GM19023 (cell line): ENCODE measurements around the gene CBFB.
"Not testable (repeated sequence)": the region's sequence is repeated elsewhere in the genome, so short reads cannot be mapped to it uniquely, and the experiment has no call there.

ENCODE experiments used
- ATAC-seq: cut with Tn5 transposase; IDR thresholded peaks from one replicate; pipeline ENCODE4 v1.9.1; 2021; ENCODE audit warnings: mild to moderate bottlenecking, moderate library complexity; ENCODE audit not compliant: unreplicated experiment

The CBFB gene

GRCh38 chr16:67028696-67029253 is at the start of gene CBFB:
TSS of gene CBFB (plus strand) at chr16:67029149. CDS start at chr16:67029408, 259 bp downstream.
- ATAC-seq = peak; percentile 80

GRCh38 chr16:66983033-66983432 is 45.9 kb upstream of the CBFB start:
- no peak for ATAC-seq

DNA sequence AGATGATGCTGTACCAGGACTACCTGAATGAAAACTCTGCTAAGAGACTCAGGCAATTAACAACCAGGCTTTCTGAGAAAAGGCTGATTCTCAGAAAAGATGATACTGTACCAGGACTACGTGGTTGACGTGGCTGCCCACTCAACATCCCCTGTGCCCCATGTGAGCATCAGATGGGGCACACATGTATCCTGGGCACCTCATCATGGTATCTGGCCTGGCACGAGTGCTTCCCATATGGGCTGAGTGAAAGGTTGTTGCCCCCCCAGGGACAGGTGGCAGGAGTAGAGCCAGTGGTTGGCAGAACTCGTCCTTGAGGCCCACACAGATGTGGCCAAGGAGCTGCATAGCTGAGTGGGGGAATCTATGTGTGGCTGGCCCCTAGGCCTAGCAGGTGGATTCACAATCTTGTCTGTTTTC is 44.0 kb upstream of the CBFB start:
- no peak for ATAC-seq

- no peak for ATAC-seq
Observed at GRCh38 chr16:66986559-66986958, 42.4 kb upstream of the CBFB start.

DNA sequence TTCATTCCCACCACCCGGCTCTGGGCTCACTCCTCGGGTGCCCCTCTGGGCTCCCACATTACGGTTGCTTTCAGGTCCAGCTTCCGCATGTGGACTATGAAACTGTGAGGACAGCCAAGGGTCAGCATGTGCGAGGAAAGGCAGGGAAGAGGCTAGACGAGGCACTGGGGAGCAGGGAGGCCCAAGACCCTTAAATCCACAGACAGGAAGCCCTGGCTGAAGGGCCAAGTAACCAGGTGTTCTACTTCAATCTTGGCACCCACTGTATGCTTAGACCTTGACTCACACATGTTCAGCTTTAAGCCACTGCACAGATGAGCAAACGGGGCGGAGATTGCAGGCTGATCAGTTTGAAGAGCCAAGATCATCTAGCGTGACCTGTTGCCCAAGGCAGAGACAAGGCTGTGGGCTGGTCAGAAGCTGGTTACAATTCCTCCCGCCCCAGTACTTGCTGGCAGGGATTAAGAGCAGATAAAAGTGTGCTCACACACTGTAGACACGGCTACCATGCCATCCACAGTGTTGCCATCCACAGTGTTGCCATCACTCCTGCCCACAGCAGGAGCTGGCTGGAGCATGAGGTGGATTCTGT is 40.7 kb upstream of the CBFB start, which contains the start of gene CES4A:
Gene CES4A, plus strand, starts transcription at position 393 of the 592 bp plus-strand sequence. Its CDS starts 184 bp downstream, at position 577.
- ATAC-seq = no peak

GRCh38 chr16:66991545-66992077 is 37.3 kb upstream of the CBFB start:
- ATAC-seq = no peak

DNA sequence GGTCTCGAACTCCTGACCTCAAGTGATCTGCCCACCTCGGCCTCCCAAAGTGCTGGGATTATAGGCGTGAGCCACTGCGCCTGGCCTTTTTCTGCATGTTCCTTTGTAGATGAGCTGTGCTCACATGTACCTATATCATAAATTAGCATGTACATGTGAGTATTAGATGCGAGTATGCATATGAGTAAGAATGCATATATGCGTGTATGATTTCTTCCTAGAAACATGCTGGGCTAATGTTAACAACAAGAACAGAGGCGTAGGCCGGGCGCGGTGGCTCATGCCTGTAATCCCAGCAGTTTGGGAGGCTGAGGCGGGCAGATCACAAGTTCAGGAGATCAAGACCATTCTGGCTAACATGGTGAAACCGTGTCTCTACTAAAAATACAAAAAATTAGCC is 35.4 kb upstream of the CBFB start:
- ATAC-seq = not testable (repeated sequence)

GRCh38 chr16:66996324-66996982 is 32.5 kb upstream of the CBFB start:
- no peak for ATAC-seq

DNA sequence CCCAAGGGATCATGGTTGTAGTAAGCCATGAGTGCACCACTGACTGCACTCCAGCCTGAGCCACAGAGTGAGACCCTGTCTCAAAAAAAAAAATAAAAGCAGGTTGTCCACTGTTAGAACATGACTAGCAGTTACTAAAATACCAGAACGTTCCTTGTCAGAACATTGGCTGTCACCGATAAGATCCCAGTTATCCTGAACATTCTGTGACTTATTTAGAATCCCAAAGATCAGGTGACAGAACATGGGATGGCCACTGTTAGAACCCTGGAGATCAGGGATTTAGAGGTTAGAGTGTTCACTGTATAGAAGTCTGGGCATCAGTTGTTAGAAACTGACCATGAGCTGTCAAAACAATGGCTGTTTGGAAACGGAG is 32.0 kb upstream of the CBFB start:
- ATAC-seq = no peak

GRCh38 chr16:67000384-67001351 is 28.3 kb upstream of the CBFB start:
- no peak for ATAC-seq

DNA sequence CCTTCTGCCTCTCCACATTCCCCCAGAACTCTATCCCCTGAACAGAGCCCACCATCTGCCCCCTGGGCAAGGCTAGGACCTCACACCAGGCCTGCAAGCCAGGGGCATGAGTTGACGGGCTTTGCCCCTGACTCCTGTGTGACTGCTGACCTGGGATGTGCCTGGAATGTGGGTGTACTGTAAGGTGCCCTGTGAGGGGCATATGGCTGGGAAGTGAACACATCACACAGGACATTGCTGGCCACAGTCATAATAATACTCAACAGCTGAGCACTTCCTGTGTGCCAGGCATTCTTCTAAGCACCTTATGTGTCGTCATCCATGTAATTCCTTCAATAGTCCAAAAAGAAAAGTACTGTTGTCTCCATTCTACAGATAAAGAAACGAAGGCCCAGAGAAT is 27.2 kb upstream of the CBFB start:
- no peak for ATAC-seq

DNA sequence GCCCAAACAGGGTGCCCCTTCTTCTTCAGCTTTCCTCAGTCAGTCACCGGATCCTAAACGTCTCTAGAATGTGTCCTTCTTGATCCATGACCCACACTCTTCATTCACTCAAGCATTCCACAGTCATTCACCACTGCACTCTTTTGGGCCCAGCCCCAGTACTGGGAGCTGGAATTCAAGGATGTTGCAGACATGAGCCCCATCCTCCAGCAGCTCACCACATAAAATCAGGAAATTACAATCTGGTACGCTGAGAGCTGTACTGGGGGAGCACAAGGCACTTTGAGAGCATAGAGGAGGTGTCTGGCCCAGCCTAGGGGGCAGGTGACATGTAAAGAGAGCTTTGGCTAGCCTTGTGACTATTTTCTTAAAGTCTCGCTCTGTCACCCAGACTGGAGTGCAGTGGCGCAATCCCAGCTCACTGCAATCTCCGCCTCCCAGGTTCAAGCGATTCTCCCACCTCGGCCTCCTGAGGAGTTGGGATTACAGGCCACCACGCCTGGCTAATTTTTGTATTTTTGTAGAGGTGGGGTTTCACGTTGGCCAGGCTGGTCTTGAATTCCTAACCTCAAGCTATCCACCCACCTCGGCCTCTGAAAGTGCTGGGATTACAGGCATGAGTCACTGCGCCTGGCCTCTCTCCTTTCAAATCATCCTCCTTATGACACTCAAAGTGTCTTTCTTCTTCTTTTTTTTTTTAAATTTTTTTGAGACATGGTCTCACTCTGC is 21.9 kb upstream of the CBFB start:
- ATAC-seq = no peak

DNA sequence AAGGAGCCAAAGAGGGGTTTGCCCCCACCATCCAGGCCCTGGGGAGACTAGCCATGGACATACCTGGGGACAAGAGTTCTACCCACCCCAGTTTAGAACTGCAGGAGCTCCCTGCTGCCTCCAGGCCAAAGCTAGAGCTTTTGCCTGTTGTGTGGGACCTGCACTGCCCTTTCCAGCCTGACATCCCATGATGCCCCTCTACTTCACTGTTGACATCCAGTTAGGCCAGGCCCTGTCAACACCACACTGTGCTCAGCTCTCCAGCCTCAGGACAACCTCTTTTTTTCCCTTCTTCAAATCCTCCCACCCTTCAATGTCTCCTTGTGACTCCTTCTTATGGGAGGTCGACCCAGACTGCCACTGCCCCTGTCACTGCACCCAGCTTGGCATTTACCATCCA is 19.8 kb upstream of the CBFB start:
- no peak for ATAC-seq

DNA sequence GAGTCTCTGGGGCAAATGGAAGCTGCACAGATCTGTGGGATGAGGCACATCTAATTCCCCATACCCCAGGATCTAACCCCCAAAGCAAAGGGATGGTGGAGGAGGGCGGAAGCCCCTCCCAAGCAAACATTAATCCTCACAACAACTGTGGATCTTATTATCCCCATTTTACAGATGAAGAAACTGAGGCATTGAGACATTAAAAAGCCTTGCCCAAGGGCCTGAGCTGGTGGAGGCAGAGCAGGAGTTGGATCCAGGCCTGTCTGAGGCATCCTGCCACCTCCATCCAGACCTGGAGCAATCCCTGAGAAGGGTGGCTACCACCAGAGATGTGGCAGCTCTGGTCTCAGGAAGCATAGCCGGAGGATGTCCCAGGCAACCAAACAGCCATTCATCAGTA is 17.7 kb upstream of the CBFB start:
- no peak for ATAC-seq

DNA sequence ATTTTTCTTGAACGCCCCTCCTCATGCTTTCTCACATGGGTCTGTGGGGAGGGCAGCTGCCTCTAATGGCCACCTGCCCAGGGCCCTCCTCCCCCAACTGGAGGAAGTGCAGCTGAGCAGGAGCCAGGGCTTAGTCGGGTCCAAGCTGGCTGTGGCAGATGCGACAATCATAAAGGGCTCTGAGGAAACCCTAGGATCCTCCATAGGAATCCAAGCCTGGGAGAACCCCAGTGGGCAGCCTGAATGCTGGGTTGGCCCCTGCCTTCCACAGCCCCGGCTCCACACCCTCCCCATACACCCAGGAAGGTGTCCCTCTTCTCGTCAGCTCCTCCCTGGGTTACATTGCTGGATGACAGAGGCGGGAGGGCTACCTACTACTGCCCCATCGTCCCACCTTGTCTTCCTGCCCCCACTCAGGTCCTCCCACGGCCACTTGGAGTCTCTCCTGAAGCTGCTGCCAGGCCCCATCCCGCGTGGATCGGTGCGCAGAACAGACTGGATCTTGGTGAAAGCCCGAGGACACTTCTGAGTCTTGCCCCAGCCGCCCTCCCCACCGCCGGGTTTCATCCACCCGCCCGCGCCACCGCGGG is 15.6 kb upstream of the CBFB start:
- peak; percentile 6 for ATAC-seq

DNA sequence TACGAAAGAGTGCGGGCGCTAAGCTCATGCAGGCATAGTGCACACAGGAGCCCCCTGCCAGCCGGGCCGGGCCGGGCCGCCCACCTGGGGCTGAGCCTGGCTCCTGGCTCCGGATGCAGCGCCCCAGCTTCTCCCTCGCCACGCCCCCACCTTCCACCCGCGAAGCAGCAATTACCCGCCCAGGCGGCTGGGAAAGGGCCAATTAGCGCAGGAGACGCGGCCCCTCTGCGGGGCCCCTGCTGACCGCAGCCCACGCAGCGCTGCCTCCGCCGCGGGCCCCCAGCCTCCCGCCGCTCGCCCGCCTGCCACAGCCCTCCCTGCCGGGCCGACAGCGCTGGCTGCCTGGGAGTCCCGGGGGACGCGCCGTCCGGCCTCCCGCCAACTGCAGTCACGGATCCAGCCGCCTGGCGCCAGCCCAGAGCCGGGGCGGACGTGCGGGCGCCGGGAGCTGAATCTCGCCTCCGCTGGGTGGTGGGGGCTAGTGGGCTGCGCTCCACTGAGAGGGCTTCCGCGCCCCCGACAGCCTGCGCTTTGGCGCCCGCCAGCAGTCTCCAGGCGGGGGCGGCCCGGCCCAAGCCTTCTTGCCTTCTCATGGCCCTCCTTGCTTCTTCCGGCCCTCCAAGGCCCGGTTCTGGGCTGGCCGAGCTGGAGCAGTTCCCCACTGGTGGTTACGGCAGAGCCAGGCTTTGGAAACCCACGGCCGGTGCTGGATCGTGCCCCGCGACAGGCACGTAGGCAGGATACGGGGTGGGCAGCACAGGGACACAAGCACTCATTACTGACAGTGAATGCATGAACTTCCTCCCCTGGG is 14.9 kb upstream of the CBFB start:
- ATAC-seq = peak; percentile 42

- ATAC-seq = no peak
Observed at GRCh38 chr16:67014634-67015312, 14.2 kb upstream of the CBFB start.

DNA sequence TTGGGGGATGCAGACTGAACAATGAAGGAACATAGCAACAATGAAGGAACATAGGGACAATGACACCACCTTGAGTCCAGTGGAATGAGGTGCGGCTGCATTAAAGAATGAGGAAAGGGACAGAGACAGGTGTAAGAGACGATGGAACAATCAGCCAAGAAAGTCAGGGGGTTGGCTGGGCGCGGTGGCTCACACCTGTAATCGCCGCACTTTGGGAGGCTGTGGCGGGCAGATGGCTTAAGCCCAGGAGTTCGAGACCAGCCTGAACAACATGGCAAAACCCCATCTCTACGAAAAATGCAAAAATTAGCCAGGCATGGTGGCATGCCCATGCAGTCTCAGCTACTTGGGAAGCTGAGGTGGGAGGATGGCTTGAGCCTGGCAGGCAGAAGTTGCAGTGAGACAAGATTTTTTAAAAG is 13.6 kb upstream of the CBFB start:
- no peak for ATAC-seq

DNA sequence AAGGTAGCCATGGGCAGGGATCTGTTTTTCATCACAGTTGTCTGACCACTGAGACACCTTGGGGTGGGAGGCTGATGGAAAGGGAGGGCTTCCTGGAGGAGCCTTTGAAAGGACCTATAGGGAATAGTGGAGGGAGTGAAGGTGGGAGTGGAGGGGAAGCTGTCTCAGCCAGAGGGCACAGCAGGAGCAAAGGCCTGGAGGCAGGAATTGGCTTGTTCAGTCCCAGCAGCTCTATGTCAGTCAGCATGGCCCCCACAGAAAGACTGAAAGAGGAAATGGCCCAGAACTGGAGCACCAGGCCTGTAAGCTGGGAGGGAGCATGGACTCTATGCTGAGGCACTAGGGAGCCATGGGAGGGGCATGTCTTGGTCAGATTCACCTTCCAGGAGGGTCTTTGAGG is 12.8 kb upstream of the CBFB start:
- no peak for ATAC-seq
